Retinal pigment epithelial cell (primary cell): ENCODE data around the gene EGFR.

Experiments
- DNase-seq: peaks from one replicate; pipeline ENCODE4 v3.0.0-alpha.2; 2010; ENCODE audit warnings: low read depth
- H3K4me3 ChIP-seq: 2 replicates; pipeline ENCODE4 v1.5.1; 2011; ENCODE audit warnings: mild to moderate bottlenecking, low read length, control low read depth, moderate library complexity
- CTCF ChIP-seq: conservative IDR thresholded peaks from 2 replicates; pipeline ENCODE4 v1.5.1; 2011; ENCODE audit warnings: low read depth, low read length, control low read depth, inconsistent platforms

Gene EGFR

GRCh38 chr7:55251911-55252310 lies 233.1 kb downstream of the EGFR start:
- DNase-seq, result no peak
- no peak for TF ChIP-seq CTCF
- no peak overlapping the region for H3K4me3 ChIP-seq

- H3K4me3 ChIP-seq, result no peak overlapping the region
- no peak for DNase-seq
- TF ChIP-seq CTCF, result no peak
These were observed 233.6 kb downstream of the EGFR start for GRCh38 chr7:55252386-55252785.

GRCh38 chr7:55253188-55253587 lies 234.4 kb downstream of the EGFR start:
- no peak for TF ChIP-seq CTCF
- DNase-seq, result no peak
- H3K4me3 ChIP-seq, result no peak overlapping the region

- peak overlapping the region; percentile 50 for H3K4me3 ChIP-seq
- no peak for TF ChIP-seq CTCF
- DNase-seq, result no peak
These were observed 235.4 kb downstream of the EGFR start for GRCh38 chr7:55254242-55254595.

GRCh38 chr7:55254596-55255495 lies 236.0 kb downstream of the EGFR start:
- DNase-seq, result no peak
- peak overlapping the region; percentile 50 for H3K4me3 ChIP-seq
- TF ChIP-seq CTCF, result peak; percentile 73

GRCh38 chr7:55255496-55256445 lies 237.0 kb downstream of the EGFR start:
- H3K4me3 ChIP-seq, result peak overlapping the region; percentile 48
- TF ChIP-seq CTCF, result peak; percentile 86
- peak; percentile 30 for DNase-seq
